Measurements from ENCODE around the gene IGF2BP2. TPM values are rescaled to one million over a fixed set of nuclear protein-coding genes. Genes with fewer than 3 reads are reported as not detected.
"Not testable (repeated sequence)": the region's sequence is repeated elsewhere in the genome, so short reads cannot be mapped to it uniquely, and the experiment has no call there.

The IGF2BP2 gene
- total and polyA plus RNA-seq, 3 donors from 2014 or later = 18.9 to 29.1 (median 19.4) TPM

DNA sequence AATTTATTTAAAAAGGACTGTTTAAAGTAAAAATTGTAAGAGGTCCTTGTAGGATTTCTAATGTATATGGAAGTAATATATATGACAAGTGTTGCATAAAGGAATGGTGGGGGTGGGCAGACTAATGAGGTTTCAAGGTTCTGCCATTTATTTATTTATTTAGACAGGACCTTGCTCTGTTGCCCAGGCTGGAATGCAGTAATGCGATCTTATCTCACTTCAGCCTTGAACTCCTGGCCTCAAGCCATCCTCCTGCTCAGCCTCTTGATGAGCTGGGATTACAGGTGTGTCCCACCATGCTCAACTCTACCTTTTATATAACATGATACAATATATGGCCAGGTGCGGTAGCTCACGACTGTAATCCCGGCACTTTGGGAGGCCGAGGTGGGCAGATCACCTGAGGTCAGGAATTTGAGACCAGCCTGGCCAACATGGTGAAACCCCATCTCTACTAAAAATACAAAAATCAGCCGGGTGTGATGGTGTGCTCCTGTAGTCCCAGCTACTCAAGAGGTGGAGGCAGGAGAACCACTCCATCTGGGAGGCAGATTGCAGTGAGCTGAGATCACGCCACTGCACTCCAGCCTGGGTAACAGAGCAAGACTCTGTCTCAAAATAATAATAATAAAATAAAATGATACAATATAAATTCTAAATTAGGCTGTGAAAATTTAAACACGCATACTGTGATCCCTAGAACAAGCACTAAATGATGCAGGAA is 33.8 kb upstream of the IGF2BP2 start:
- DNase-seq = no peak
- Histone ChIP-seq H3K4me3 (no peak overlapping the region), H3K27ac (no peak overlapping the region), H3K27me3 (no peaks in the 10 kb centered on the region), H3K9me3 (no peaks in the 10 kb centered on the region), H3K4me1 (no peaks in the 10 kb centered on the region), H3K36me3 (ENCODE audit: low read depth, missing control alignments) (no peaks in the 10 kb centered on the region)
- 79 to 82% methylated on average over 8 of the region's 8 CpGs for WGBS, 2 donors
- intact Hi-C loops (cut with DNase I; ENCODE audit: low total_unique reads) = no loop called here
- TF ChIP-seq POLR2A (IDR thresholded peaks at IDR 0.05) (no peak), CTCF (IDR thresholded peaks at IDR 0.05) (no peak)

DNA sequence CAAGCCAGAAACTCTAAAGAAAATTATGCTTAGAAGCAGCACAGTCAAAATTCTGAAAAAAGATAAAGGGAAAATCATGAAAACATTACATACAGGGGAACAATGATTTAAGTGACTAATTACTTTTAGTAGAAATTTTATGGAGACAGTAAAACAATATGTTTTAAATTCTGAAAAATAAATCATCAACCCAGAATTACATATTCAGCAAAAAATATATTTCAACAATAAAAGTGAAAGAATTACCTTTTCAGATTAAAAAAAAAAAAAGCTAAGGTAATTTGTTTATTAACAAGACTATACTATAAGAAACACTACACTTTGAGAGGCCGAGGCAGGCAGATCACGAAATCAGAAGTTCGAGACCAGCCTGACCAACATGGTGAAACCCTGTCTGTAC is 32.4 kb upstream of the IGF2BP2 start:
- no peak for DNase-seq
- Histone ChIP-seq H3K4me3 (no peak overlapping the region), H3K36me3 (ENCODE audit: low read depth, missing control alignments) (no peaks in the 10 kb centered on the region), H3K27me3 (no peaks in the 10 kb centered on the region), H3K27ac (no peak overlapping the region), H3K4me1 (no peaks in the 10 kb centered on the region), H3K9me3 (no peaks in the 10 kb centered on the region)
- WGBS, 2 donors = 75 to 98% methylated on average over 3 of the region's 3 CpGs
- intact Hi-C loops (cut with DNase I; ENCODE audit: low total_unique reads) = no loop called here
- no peak for TF ChIP-seq CTCF (IDR thresholded peaks at IDR 0.05)
- TF ChIP-seq POLR2A (IDR thresholded peaks at IDR 0.05) = no peak

DNA sequence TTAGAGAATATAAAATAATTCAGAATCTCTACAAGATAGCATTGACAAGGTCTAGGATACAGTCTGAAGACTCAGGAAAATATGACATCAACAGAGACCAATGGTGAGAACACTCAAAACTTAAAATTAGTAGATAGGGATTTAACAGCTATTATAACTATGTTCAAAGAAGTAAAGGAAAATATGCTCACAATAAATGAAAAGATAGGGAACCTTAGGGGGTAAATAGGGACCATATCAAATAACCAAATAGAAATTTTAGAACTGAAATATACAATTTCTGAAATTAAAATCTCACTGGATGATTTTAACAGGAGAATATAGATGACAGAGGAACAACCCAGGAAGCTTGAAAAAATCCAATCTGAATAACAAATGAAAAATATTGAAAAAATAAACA is 31.8 kb upstream of the IGF2BP2 start:
- TF ChIP-seq CTCF (IDR thresholded peaks at IDR 0.05) (no peak), POLR2A (IDR thresholded peaks at IDR 0.05) (no peak)
- no peaks in the 10 kb centered on the region for H3K27me3 ChIP-seq
- no peaks in the 10 kb centered on the region for H3K9me3 ChIP-seq
- H3K36me3 ChIP-seq (ENCODE audit: low read depth, missing control alignments) = no peaks in the 10 kb centered on the region
- no peak overlapping the region for H3K27ac ChIP-seq
- no peak for DNase-seq
- intact Hi-C loops (cut with DNase I; ENCODE audit: low total_unique reads) = no loop called here
- H3K4me3 ChIP-seq = no peak overlapping the region
- H3K4me1 ChIP-seq = no peaks in the 10 kb centered on the region

- H3K27me3 ChIP-seq; intact Hi-C loops (cut with DNase I; ENCODE audit: low total_unique reads); H3K4me1 ChIP-seq; H3K36me3 ChIP-seq (ENCODE audit: low read depth, missing control alignments); DNase-seq; H3K9me3 ChIP-seq; H3K4me3 ChIP-seq; H3K27ac ChIP-seq: not testable (repeated sequence)
- WGBS, 2 donors = 87 to 96% methylated on average over 3 of the region's 3 CpGs
Observed at GRCh38 chr3:185853771-185854170, 28.9 kb upstream of the IGF2BP2 start.

DNA sequence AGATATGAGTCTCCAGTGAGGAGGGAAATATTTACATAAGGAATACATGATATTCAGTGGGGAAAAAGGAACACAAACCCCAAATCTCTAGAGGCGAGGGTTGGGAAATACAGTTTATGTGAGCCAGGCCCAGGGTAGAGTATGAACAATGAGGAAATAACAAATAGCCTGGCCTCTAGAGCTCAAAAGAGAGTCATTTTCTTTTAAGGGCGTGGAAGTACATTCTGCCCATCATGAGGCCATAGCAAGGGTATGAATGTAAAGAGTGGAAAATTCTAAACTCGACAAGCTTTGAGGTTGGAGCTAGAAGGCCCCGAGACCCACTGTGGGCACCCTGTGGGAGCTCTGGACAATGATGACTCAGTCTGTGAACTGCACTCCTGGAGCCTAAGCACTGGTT is 27.8 kb upstream of the IGF2BP2 start:
- intact Hi-C loops (cut with DNase I; ENCODE audit: low total_unique reads) = no loop called here
- WGBS, 2 donors = 90 to 98% methylated on average over 4 of the region's 4 CpGs
- Histone ChIP-seq H3K4me3 (no peak overlapping the region), H3K4me1 (no peaks in the 10 kb centered on the region), H3K9me3 (no peaks in the 10 kb centered on the region), H3K27me3 (no peaks in the 10 kb centered on the region), H3K27ac (no peak overlapping the region), H3K36me3 (ENCODE audit: low read depth, missing control alignments) (no peaks in the 10 kb centered on the region)
- TF ChIP-seq CTCF (IDR thresholded peaks at IDR 0.05) = no peak
- TF ChIP-seq POLR2A (IDR thresholded peaks at IDR 0.05) = no peak
- DNase-seq = no peak

Measured in testis (tissue), 3 donors.